Right lobe of liver (tissue), 6 donors: ENCODE data around the gene GNGT2. TPM values are rescaled to one million over a fixed set of nuclear protein-coding genes. Genes with fewer than 3 reads are reported as not detected.
A peak's percentile ranks its signal among the peaks of the same experiment; 100 is the strongest.
"Not testable (repeated sequence)": the region's sequence is repeated elsewhere in the genome, so short reads cannot be mapped to it uniquely, and the experiment has no call there.

Source experiments
- ATAC-seq, 4 donors: fragments of 200-7000 bp; cut with Tn5 transposase; one replicate each; pipeline ENCODE4 v1.9.1; 2020; ENCODE audit warnings: mild to moderate bottlenecking in 4 of 4, moderate library complexity in 4 of 4
- DNase-seq, 3 donors: peaks; one replicate each; pipeline ENCODE4 v3.0.0-alpha.2; 2020
- H3K27ac ChIP-seq, 3 donors: fragments of 200-600 bp; one replicate each; pipeline ENCODE4 v1.8.0; 2022
- H3K27me3 ChIP-seq, 2 donors: fragments of 200-600 bp; one replicate each; pipeline ENCODE4 v1.8.0; 2022
- H3K36me3 ChIP-seq, 4 donors: fragments of 200-600 bp; sonication (generic) in 1 of 4; one replicate each; pipeline versions ENCODE4 v1.5.1 to v1.8.0; 2017 to 2022; ENCODE audit warnings: control low read depth in 1 of 4
- H3K4me1 ChIP-seq, 4 donors: fragments of 200-600 bp; sonication (generic) in 1 of 4; one replicate each; pipeline versions ENCODE4 v1.5.1 to v1.8.0; 2017 to 2022; ENCODE audit warnings: control low read depth in 1 of 4
- H3K4me3 ChIP-seq, 3 donors: fragments of 200-600 bp; one replicate each; pipeline ENCODE4 v1.8.0; 2022
- H3K9me3 ChIP-seq, 4 donors: fragments of 200-600 bp; sonication (generic) in 1 of 4; one replicate each; pipeline versions ENCODE4 v1.5.1 to v1.8.0; 2017 to 2022; ENCODE audit warnings: control low read depth in 1 of 4
- CTCF ChIP-seq, 4 donors: fragments of 200-600 bp in 3 of 4; fragments of 450-650 bp in 1 of 4; IDR thresholded peaks; one replicate each; pipeline versions ENCODE4 v1.5.1 to v1.8.0; 2016 to 2022; ENCODE audit warnings: antibody characterized with exemption in 4 of 4, mild to moderate bottlenecking in 2 of 4
- POLR2A ChIP-seq: fragments of 450-650 bp; IDR thresholded peaks from one replicate; pipeline ENCODE4 v1.6.1; 2017; ENCODE audit warnings: antibody characterized with exemption, mild to moderate bottlenecking
- WGBS: methylation state at CpG from one replicate; pipeline ENCODE4 v1.1.6; 2018; ENCODE audit warnings: low coverage, low lambda C conversion rate; ENCODE audit not compliant: insufficient coverage; ENCODE audit errors: missing lambda C conversion rate; 5-methylcytosine and 5-hydroxymethylcytosine counted together
- intact Hi-C, 2 donors: fragments of 100-400 bp; cut with DNase I; formaldehyde crosslinking; loops; one replicate each; pipeline versions ENCODE4 v1.11.2 to v1.14.1; 2022
- total RNA-seq, 6 experiments: library from RNA; depleted of rRNA in 2 of 6; stranded (reverse); fragments of >200 nt in 2 of 6; fragmentation: NEBNext Ultra II Directional in 3 of 6; extraction: Animal tissue kit (Norgen Biotek cat#: 25700) in 3 of 6; gene quantifications; one replicate each; pipeline versions ENCODE4 v1.1.0 to v1.2.4, GENCODE V29; 2016 to 2023
- donor health status: DM: no; HTN: yes; CAD: no.
- donor health status: DM: no; HTN: no; CAD: no.
- donor health status: DM: no; HTN: no; CAD: no.
- donor health status: DM: no; HTN: yes; CAD: no.
- donor health status: DM: no; HTN: yes; CAD: no.

The GNGT2 gene
- total RNA-seq, 6 experiments from 2014 or later: 0.61 to 1.6 (median 1.2) TPM

GRCh38 chr17:49180998-49181635, 29.3 kb downstream of the GNGT2 start:
- H3K27ac ChIP-seq: no peak overlapping the region
- DNase-seq (no peak), ATAC-seq (no peak)
- H3K4me1 ChIP-seq: no peaks in the 10 kb centered on the region
- H3K27me3 ChIP-seq: no peaks in the 10 kb centered on the region
- H3K36me3 ChIP-seq: no peaks in the 10 kb centered on the region
- no peak for TF ChIP-seq POLR2A
- TF ChIP-seq CTCF (IDR thresholded peaks at IDR 0.05): no peak
- 68% methylated on average over 4 of the region's 6 CpGs for WGBS
- intact Hi-C loops: loop anchor here in 1 of 2 donors (5.0 kb wide), 1 partner anchor 46 kb away; no protein-coding TSS in a partner anchor
- no peaks in the 10 kb centered on the region for H3K9me3 ChIP-seq
- no peak overlapping the region for H3K4me3 ChIP-seq

GRCh38 chr17:49180303-49180702, 30.1 kb downstream of the GNGT2 start:
- 4% methylated on average over 5 of the region's 5 CpGs for WGBS
- intact Hi-C loops: loop anchor here in 1 of 2 donors (5.0 kb wide), 1 partner anchor 47 kb away; no protein-coding TSS in a partner anchor
- no peaks in the 10 kb centered on the region for H3K36me3 ChIP-seq
- no peak overlapping the region for H3K27ac ChIP-seq
- DNase-seq: peak; percentile 52 to 70 (median 62)
- no peaks in the 10 kb centered on the region for H3K27me3 ChIP-seq
- TF ChIP-seq POLR2A: no peak
- TF ChIP-seq CTCF (IDR thresholded peaks at IDR 0.05): peak; percentile 71 to 87 (median 77)
- peak; percentile 83 to 91 (median 88) for ATAC-seq
- no peaks in the 10 kb centered on the region for H3K4me1 ChIP-seq
- no peaks in the 10 kb centered on the region for H3K9me3 ChIP-seq
- no peak overlapping the region for H3K4me3 ChIP-seq

GRCh38 chr17:49175978-49176377, 34.4 kb downstream of the GNGT2 start:
- 87% methylated on average over 11 of the region's 11 CpGs for WGBS
- ATAC-seq, H3K4me1 ChIP-seq, H3K9me3 ChIP-seq, H3K27ac ChIP-seq, intact Hi-C loops, H3K36me3 ChIP-seq, H3K4me3 ChIP-seq, H3K27me3 ChIP-seq, DNase-seq: not testable (repeated sequence)

DNA sequence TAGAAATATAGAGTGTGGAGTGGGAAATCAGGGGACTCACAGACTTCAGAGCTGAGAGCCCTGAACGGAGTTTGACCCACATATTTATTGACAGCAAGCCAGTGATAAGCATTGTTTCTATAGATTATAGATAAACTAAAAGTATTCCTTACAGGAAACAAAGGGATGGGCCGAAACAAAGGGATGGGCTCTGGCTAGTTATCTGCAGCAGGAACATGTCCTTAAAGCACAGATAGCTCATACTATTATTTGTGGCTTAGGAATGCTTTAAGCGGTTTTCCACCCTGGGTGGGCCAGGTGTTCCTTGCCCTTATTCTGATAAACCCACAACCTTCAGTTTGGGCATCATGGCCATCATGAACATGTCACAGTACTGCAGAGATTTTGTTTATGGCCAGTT, 39.7 kb downstream of the GNGT2 start:
- intact Hi-C loops, H3K36me3 ChIP-seq, H3K27ac ChIP-seq, H3K4me3 ChIP-seq, DNase-seq, ATAC-seq, H3K4me1 ChIP-seq, H3K27me3 ChIP-seq, H3K9me3 ChIP-seq: not testable (repeated sequence)
- WGBS: 31% methylated on average over 3 of the region's 3 CpGs

GRCh38 chr17:49170216-49170615, 40.2 kb downstream of the GNGT2 start:
- WGBS: 53% methylated on average over 2 of the region's 2 CpGs
- ATAC-seq: no peak

More at GRCh38 chr17:49170216-49170615, 40.2 kb downstream of the GNGT2 start:
- no peaks in the 10 kb centered on the region for H3K27me3 ChIP-seq
- no peak for DNase-seq
- TF ChIP-seq POLR2A: no peak
- no peak for TF ChIP-seq CTCF (IDR thresholded peaks at IDR 0.05)
- intact Hi-C loops: no loop called here
- no peak overlapping the region for H3K4me3 ChIP-seq
- no peaks in the 10 kb centered on the region for H3K9me3 ChIP-seq
- H3K4me1 ChIP-seq: no peaks in the 10 kb centered on the region
- no peaks in the 10 kb centered on the region for H3K36me3 ChIP-seq
- H3K27ac ChIP-seq: no peak overlapping the region
